Raji (cell line): ENCODE data around the gene CFAP99.

ENCODE experiments used
- POLR2A ChIP-seq: IDR thresholded peaks from 2 replicates; pipeline ENCODE4 v1.6.1; 2011; ENCODE audit warnings: low read depth, low read length, control low read depth; ENCODE audit not compliant: insufficient read depth

The CFAP99 gene

GRCh38 chr4:2486981-2487380, 68.2 kb downstream of the CFAP99 start:
- no peak for TF ChIP-seq POLR2A

- TF ChIP-seq POLR2A: no peak
Observed at GRCh38 chr4:2487632-2488031, 68.9 kb downstream of the CFAP99 start.

- no peak for TF ChIP-seq POLR2A
Observed at GRCh38 chr4:2489081-2489805, 70.5 kb downstream of the CFAP99 start.

GRCh38 chr4:2489841-2490552, 71.2 kb downstream of the CFAP99 start:
- TF ChIP-seq POLR2A: no peak

- TF ChIP-seq POLR2A: no peak
Observed at GRCh38 chr4:2492970-2493369, 74.2 kb downstream of the CFAP99 start.

GRCh38 chr4:2494992-2495391, 76.2 kb downstream of the CFAP99 start:
- TF ChIP-seq POLR2A: no peak

- TF ChIP-seq POLR2A: no peak
Observed at GRCh38 chr4:2497324-2497723, 78.6 kb downstream of the CFAP99 start.

- no peak for TF ChIP-seq POLR2A
Observed at GRCh38 chr4:2497931-2498330, 79.2 kb downstream of the CFAP99 start.

- no peak for TF ChIP-seq POLR2A
Observed at GRCh38 chr4:2500547-2500946, 81.8 kb downstream of the CFAP99 start.

GRCh38 chr4:2501034-2501594, 82.4 kb downstream of the CFAP99 start:
- no peak for TF ChIP-seq POLR2A

- no peak for TF ChIP-seq POLR2A
Observed at GRCh38 chr4:2503809-2504208, 85.1 kb downstream of the CFAP99 start.

GRCh38 chr4:2507259-2507658, 88.5 kb downstream of the CFAP99 start:
- no peak for TF ChIP-seq POLR2A

- TF ChIP-seq POLR2A: no peak
Observed at GRCh38 chr4:2507855-2508254, 89.1 kb downstream of the CFAP99 start.

GRCh38 chr4:2510351-2511259, 91.8 kb downstream of the CFAP99 start:
- no peak for TF ChIP-seq POLR2A

GRCh38 chr4:2511645-2512131, 92.9 kb downstream of the CFAP99 start:
- TF ChIP-seq POLR2A: no peak
